H1 (cell line): ENCODE data around the gene HOXB8. TPM values are rescaled to one million over a fixed set of nuclear protein-coding genes. Genes with fewer than 3 reads are reported as not detected.

Source experiments
- EZH2 ChIP-seq: fragments of 200-600 bp; sonication (generic); IDR thresholded peaks from 2 replicates; pipeline ENCODE4 v1.7.1; 2012; ENCODE audit warnings: low read depth, mild to moderate bottlenecking, moderate library complexity, low read length, inconsistent platforms; ENCODE audit not compliant: severe bottlenecking
- FOSL1 ChIP-seq: IDR thresholded peaks from 2 replicates; pipeline ENCODE4 v1.6.1; 2011; ENCODE audit warnings: mild to moderate bottlenecking, low read depth, low read length, moderate library complexity; ENCODE audit not compliant: insufficient read depth
- JUN ChIP-seq: IDR thresholded peaks from 2 replicates; pipeline ENCODE4 v1.6.1; 2011; ENCODE audit warnings: low read depth, mild to moderate bottlenecking, improper control_type of control experiment, low read length
- NRF1 ChIP-seq: IDR thresholded peaks from 2 replicates; pipeline ENCODE4 v1.6.1; 2011; ENCODE audit warnings: mild to moderate bottlenecking, low read depth, low read length, improper control_type of control experiment
- SIRT6 ChIP-seq: IDR thresholded peaks from one replicate; pipeline ENCODE4 v1.7.1; 2012; ENCODE audit warnings: low read length, inconsistent platforms
- SP1 ChIP-seq: IDR thresholded peaks from 2 replicates; pipeline ENCODE4 v1.6.1; 2011; ENCODE audit warnings: low read depth, low read length
- SUZ12 ChIP-seq: fragments of 200-600 bp; sonication (generic); IDR thresholded peaks from 2 replicates; pipeline ENCODE4 v1.6.1; 2012; ENCODE audit warnings: mild to moderate bottlenecking, inconsistent platforms, low read length, moderate library complexity, mixed read lengths
- polyA plus RNA-seq, 7 experiments: library from polyadenylated mRNA; depleted of rRNA in 3 of 7; stranded (reverse) in 5 of 7; unstranded in 2 of 7; fragments of >200 nt in 5 of 7; fragments of 200-250 nt in 2 of 7; gene quantifications; 1 replicate in 5 of 7; 2 replicates in 1 of 7; 4 replicates in 1 of 7; pipeline versions ENCODE4 v1.2.1 to v1.2.3, GENCODE V29; 2011 to 2013; ENCODE audit warnings: missing spikeins in 2 of 7, mixed read lengths in 2 of 7
- total RNA-seq: library from RNA; stranded (reverse); fragmentation: NEBNext Ultra II Directional; extraction: Animal tissue kit (Norgen Biotek cat#: 25700); gene quantifications from 2 replicates; pipeline ENCODE4 v1.2.1, GENCODE V29; 2021
- TF ChIP-seq, protein P1 (sequence below): IDR thresholded peaks from 2 replicates; pipeline ENCODE4 v1.6.1; 2012; ENCODE audit warnings: inconsistent platforms
- TF ChIP-seq, protein P2 (sequence below): IDR thresholded peaks from 2 replicates; pipeline ENCODE4 v1.6.1; 2011; ENCODE audit warnings: low read length, improper control_type of control experiment

Gene HOXB8
- total and polyA plus RNA-seq, 2 of the 8 experiments (the other 6 are each of a cell fraction or from before 2014, with no cell fraction given), result not detected

DNA sequence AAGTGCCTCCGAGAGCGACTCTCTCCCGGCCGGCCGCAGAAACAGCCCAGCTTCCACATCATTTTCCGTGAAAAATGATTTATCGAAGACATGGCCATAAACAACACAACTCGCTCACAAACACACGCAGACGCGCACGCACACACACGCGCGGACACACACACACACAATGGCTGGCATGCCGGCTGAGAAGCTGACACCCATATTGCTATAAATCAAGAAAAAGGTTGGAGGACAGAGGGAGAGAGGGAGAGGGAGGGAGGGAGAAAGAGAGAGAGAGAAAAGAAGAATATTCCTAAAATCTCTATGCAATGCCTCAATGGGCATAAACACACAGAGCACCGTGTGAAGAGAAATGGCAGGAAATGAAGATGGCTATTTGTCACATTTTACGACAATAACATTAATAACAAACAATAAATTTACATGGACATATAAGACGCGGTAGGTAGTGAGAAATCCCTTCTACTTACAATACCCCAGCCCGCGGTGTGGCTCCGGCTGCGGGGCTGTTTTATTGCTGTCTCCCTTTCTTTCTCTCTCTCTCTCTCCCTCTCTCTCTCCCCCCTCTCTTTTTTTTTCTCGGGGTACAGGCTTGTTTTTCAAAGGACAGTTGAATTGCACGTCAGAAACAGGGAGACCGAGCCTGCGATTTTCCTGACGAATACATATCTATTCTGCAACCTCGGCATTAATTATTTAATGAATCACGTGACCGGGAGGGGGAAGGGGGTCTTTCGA is 46.4 kb downstream of the HOXB8 start (continued):
- peak; percentile 92 for TF ChIP-seq SUZ12
- TF ChIP-seq SIRT6, result no peak
- TF ChIP-seq FOSL1, result no peak
- TF ChIP-seq, protein P1, sequence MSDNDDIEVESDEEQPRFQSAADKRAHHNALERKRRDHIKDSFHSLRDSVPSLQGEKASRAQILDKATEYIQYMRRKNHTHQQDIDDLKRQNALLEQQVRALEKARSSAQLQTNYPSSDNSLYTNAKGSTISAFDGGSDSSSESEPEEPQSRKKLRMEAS, result no peak
- TF ChIP-seq EZH2, result peak; percentile 82
- TF ChIP-seq, protein P2, sequence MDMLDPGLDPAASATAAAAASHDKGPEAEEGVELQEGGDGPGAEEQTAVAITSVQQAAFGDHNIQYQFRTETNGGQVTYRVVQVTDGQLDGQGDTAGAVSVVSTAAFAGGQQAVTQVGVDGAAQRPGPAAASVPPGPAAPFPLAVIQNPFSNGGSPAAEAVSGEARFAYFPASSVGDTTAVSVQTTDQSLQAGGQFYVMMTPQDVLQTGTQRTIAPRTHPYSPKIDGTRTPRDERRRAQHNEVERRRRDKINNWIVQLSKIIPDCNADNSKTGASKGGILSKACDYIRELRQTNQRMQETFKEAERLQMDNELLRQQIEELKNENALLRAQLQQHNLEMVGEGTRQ, result peak; percentile 57
- no peak for TF ChIP-seq JUN
- no peak for TF ChIP-seq NRF1
- peak; percentile 48; the same call in 1 of the 2 replicates for TF ChIP-seq SP1
- TF ChIP-seq, all 59 proteins: peak for 7
